Measurements from ENCODE around the gene PARD6G.
"Not testable (repeated sequence)": the region's sequence is repeated elsewhere in the genome, so short reads cannot be mapped to it uniquely, and the experiment has no call there.

DNA sequence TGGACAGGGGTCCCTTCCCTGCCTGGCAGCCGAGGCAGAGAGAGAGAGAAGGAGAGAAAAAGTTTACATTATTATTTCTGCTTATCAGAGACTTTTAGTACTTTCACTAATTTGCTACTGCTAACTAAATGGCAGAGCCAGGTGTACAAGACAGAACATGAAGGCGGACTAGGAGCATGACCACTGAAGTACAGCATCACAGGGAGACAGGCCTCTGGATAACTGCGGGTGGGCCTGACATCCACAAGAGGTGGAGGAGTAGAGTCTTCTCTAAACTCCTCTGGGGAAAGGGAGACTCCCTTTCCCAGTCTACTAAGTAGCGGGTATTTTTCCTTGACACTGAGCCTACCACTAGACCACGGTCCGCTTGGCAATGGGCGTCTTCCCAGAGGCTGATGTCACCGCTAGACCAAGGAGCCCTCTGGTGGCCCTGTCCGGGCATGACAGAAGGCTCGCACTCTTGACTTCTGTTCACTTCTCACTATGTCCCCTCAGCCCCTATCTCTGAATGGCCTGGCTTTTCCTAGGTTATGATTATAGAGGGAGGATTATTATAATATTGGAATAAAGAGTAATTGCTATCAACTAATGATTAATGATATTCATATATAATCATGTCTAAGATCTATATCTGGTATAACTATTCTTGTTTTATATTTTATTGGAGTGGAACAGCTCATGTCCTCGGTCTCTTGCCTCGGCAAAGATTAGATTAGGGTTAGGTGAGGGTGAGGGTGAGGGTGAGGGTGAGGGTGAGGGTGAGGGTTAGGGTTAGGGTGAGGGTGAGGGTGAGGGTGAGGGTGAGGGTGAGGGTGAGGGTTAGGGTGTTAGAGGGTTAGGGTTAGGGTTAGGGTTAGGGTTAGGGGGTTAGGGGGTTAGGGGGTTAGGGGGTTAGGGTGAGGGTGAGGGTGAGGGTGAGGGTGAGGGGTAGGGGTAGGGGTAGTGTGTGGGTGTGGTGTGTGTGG is 10.5 kb upstream of the PARD6G start:
- TF ChIP-seq EZH2 (IDR thresholded peaks at IDR 0.05); POLR2AphosphoS5 (IDR thresholded peaks at IDR 0.05; ENCODE audit: borderline replicate concordance, low read depth, low read length): not testable (repeated sequence)
